Left lung (tissue), 10 donors: ENCODE data around the gene CEP95. TPM values are rescaled to one million over a fixed set of nuclear protein-coding genes. Genes with fewer than 3 reads are reported as not detected.

Experiments
- ATAC-seq: fragments of 200-7000 bp; cut with Tn5 transposase; one replicate; pipeline ENCODE4 v1.9.1; 2020; ENCODE audit warnings: moderate library complexity
- DNase-seq, 4 donors: peaks; one replicate each; pipeline ENCODE4 v3.0.0-alpha.2; 2013 to 2020
- H3K27ac ChIP-seq, 2 donors: fragments of 200-600 bp; sonication (generic) in 1 of 2; one replicate each; pipeline versions ENCODE4 v1.5.0 to v1.8.0; 2020 to 2021
- H3K27me3 ChIP-seq, 2 donors: fragments of 200-600 bp; sonication (generic) in 1 of 2; one replicate each; pipeline versions ENCODE4 v1.5.0 to v1.8.0; 2020 to 2021
- H3K36me3 ChIP-seq, 2 donors: fragments of 200-600 bp; sonication (generic) in 1 of 2; one replicate each; pipeline versions ENCODE4 v1.5.0 to v1.8.0; 2020 to 2021
- H3K4me1 ChIP-seq, 2 donors: fragments of 200-600 bp; one replicate each; pipeline ENCODE4 v1.8.0; 2021
- H3K4me3 ChIP-seq, 2 donors: fragments of 200-600 bp; sonication (generic) in 1 of 2; one replicate each; pipeline versions ENCODE4 v1.5.0 to v1.8.0; 2020 to 2021; ENCODE audit warnings: mild to moderate bottlenecking in 1 of 2
- H3K9me3 ChIP-seq, 2 donors: fragments of 200-600 bp; sonication (generic) in 1 of 2; one replicate each; pipeline versions ENCODE4 v1.5.0 to v1.8.0; 2020 to 2021
- intact Hi-C, 2 donors: fragments of 100-400 bp; cut with DNase I; formaldehyde crosslinking; loops; one replicate each; pipeline versions ENCODE4 v1.11.2 to v1.14.2; 2022
- polyA plus RNA-seq, 6 donors: library from polyadenylated mRNA; unstranded; fragments of 120-200 nt; gene quantifications; one replicate each; pipeline ENCODE4 v1.2.1, GENCODE V29; 2013; ENCODE audit not compliant: insufficient read length in 6 of 6
- total RNA-seq, 2 donors: library from RNA; stranded (reverse); fragmentation: NEBNext Ultra II Directional; extraction: Animal tissue kit (Norgen Biotek cat#: 25700); gene quantifications; one replicate each; pipeline ENCODE4 v1.2.1, GENCODE V29; 2021
- TF ChIP-seq, protein P1 (sequence below), 2 donors: fragments of 200-600 bp; sonication (generic) in 1 of 2; IDR thresholded peaks; one replicate each; pipeline versions ENCODE4 v1.5.0 to v1.8.0; 2021; ENCODE audit warnings: antibody characterized with exemption in 2 of 2
- donor health status: DM: no; HTN: yes; CAD: no.
- donor health status: DM: no; HTN: no; CAD: no.

The CEP95 gene
- total and polyA plus RNA-seq, 8 donors, result 21.2 to 202 (median 148) TPM

DNA sequence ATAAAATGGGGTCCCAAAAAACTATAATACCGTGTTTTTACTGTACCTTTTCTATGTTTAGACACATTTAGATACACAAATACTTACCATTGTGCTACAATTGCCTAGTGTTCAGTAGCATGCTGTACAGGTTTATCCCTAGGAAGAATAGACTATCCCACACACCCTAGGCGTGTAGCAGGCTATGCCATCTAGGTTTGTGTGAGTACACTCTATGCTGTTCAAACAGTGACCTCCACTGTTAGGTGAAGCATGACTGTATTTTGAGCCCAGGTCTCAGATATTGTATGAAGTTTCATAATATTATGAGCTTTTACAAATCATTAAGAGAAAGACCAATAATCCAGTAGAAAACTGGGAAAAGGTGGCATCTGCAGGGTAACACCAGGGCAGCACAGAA is 34.2 kb upstream of the CEP95 start:
- Histone ChIP-seq H3K36me3 (peaks cover 0 to 41% of the 10 kb centered on the region in 2 donors), H3K4me1 (no peaks in the 10 kb centered on the region), H3K9me3 (no peaks in the 10 kb centered on the region), H3K27me3 (no peaks in the 10 kb centered on the region), H3K27ac (no peak overlapping the region), H3K4me3 (no peak overlapping the region)
- intact Hi-C loops, result no loop called here
- DNase-seq (no peak), ATAC-seq (no peak)
- TF ChIP-seq, protein P1, sequence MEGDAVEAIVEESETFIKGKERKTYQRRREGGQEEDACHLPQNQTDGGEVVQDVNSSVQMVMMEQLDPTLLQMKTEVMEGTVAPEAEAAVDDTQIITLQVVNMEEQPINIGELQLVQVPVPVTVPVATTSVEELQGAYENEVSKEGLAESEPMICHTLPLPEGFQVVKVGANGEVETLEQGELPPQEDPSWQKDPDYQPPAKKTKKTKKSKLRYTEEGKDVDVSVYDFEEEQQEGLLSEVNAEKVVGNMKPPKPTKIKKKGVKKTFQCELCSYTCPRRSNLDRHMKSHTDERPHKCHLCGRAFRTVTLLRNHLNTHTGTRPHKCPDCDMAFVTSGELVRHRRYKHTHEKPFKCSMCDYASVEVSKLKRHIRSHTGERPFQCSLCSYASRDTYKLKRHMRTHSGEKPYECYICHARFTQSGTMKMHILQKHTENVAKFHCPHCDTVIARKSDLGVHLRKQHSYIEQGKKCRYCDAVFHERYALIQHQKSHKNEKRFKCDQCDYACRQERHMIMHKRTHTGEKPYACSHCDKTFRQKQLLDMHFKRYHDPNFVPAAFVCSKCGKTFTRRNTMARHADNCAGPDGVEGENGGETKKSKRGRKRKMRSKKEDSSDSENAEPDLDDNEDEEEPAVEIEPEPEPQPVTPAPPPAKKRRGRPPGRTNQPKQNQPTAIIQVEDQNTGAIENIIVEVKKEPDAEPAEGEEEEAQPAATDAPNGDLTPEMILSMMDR (IDR thresholded peaks at IDR 0.05), result no peak

DNA sequence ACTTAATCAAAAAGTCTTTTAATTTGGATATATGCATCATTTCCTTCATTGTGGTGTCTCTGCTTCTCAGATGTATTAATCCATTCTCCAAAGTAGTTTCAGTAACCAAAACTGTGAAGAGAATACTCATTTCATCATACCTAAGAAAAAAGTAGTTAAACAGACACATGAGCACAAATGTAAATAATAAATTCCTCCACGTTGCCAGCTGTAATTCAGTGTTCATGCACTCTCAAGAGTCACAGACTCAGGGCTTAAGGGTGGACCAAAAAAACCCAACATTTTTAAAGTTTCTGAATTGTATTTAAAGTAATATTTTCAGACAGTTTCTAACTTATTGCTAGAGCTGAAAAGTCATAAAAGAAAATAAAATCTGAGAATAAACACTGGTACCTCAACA is 28.9 kb upstream of the CEP95 start:
- ATAC-seq (no peak), DNase-seq (no peak)
- Histone ChIP-seq H3K9me3 (no peaks in the 10 kb centered on the region), H3K27me3 (no peaks in the 10 kb centered on the region), H3K27ac (no peak overlapping the region), H3K4me1 (peaks cover 0 to 8% of the 10 kb centered on the region in 2 donors), H3K4me3 (no peak overlapping the region), H3K36me3 (peaks cover 0 to 46% of the 10 kb centered on the region in 2 donors)
- intact Hi-C loops, result no loop called here
- TF ChIP-seq, protein P1 (IDR thresholded peaks at IDR 0.05), result no peak

DNA sequence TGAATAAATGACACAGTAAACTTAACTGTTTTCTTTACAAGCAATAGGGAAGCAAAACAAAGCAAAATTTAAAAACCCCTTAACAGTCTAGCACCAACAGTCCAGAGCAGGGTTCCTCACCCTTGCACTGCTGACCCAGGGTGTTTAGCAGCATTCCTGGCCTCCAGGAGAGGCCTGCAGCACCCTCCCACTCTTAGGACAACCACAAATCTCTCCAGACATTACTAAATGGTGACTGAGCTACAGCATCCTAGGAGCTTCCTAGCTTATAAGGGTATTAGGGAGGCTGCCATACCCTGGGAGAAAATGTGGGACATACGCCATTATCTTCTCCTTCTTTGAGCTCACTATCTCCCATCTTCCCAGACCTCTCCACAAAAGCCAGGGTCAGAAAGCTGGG is 25.8 kb upstream of the CEP95 start:
- Histone ChIP-seq H3K27me3 (no peaks in the 10 kb centered on the region), H3K36me3 (peaks cover 0 to 77% of the 10 kb centered on the region in 2 donors), H3K9me3 (no peaks in the 10 kb centered on the region), H3K4me1 (peaks cover 0 to 8% of the 10 kb centered on the region in 2 donors), H3K27ac (no peak overlapping the region), H3K4me3 (no peak overlapping the region)
- intact Hi-C loops, result no loop called here
- DNase-seq (no peak), ATAC-seq (no peak)
- TF ChIP-seq, protein P1 (IDR thresholded peaks at IDR 0.05), result no peak

DNA sequence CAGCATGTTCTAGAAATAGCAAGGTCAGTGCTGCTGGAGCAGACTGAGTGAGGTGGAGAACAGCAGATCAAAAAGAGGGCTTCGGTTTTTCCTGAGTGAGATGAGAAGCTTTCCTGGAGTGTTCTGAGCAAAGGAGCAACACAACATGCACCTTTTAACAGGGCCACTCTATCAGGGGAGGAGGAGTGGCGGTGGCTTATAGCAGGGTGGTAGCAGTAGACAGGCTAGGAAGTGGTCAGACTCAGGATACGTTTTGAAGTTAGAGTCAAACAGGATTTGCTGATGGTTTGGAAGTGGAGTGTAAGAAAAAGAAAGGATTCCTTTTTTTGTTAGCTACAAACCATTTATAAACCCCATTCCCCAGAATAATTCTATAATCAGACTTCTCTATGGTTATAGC is 22.4 kb upstream of the CEP95 start:
- H3K27ac ChIP-seq, result no peak overlapping the region
- TF ChIP-seq, protein P1 (IDR thresholded peaks at IDR 0.05), result no peak
- no peaks in the 10 kb centered on the region for H3K4me1 ChIP-seq
- H3K4me3 ChIP-seq, result no peak overlapping the region
- H3K9me3 ChIP-seq, result no peaks in the 10 kb centered on the region
- H3K27me3 ChIP-seq, result no peaks in the 10 kb centered on the region
- ATAC-seq, result no peak
- DNase-seq, result no peak
- peaks cover 0 to 98% of the 10 kb centered on the region in 2 donors for H3K36me3 ChIP-seq
- intact Hi-C loops, result no loop called here

DNA sequence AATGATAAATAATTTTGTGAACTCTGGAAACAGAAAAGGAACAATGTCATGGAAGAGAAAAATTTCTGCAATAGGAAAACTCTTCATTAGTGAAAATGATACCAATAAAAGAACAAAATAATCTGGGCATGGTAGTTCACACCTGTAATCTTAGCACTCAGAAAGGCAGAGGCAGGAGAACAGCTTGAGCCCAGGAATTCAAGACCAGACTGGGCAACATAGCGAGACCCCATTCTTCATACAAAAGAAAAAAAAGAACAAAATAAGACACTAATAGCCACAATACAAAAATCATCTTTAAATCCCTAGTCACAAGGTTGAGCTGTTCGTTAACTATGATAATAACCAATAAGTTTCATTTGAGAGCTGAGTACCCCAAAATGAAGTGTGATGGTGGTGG is 18.5 kb upstream of the CEP95 start:
- intact Hi-C loops, result no loop called here
- Histone ChIP-seq H3K4me1 (peaks cover 0 to 20% of the 10 kb centered on the region in 2 donors), H3K36me3 (peaks cover 0 to 88% of the 10 kb centered on the region in 2 donors), H3K27me3 (no peaks in the 10 kb centered on the region), H3K4me3 (no peak overlapping the region), H3K27ac (no peak overlapping the region), H3K9me3 (no peaks in the 10 kb centered on the region)
- TF ChIP-seq, protein P1 (IDR thresholded peaks at IDR 0.05), result no peak
- ATAC-seq, result no peak
- DNase-seq, result no peak
